Fibroblast of skin of right biceps (primary cell): ENCODE measurements around the gene DCAF10.
"Not testable (repeated sequence)": the region's sequence is repeated elsewhere in the genome, so short reads cannot be mapped to it uniquely, and the experiment has no call there.

Source experiments
- DNase-seq: peaks from one replicate; pipeline ENCODE4 v3.0.0-alpha.2; 2013

Gene DCAF10

GRCh38 chr9:37796232-37796631 lies 4.4 kb upstream of the DCAF10 start:
- DNase-seq: no peak

- DNase-seq: no peak
Measured at GRCh38 chr9:37798677-37799076, 1.9 kb upstream of the DCAF10 start.

GRCh38 chr9:37801287-37801850 lies 772 bp downstream of the DCAF10 start:
- DNase-seq: no peak

GRCh38 chr9:37801959-37802711 lies 1.5 kb downstream of the DCAF10 start:
- DNase-seq: no peak

GRCh38 chr9:37806271-37806670 lies 5.7 kb downstream of the DCAF10 start:
- DNase-seq: no peak

- not testable (repeated sequence) for DNase-seq
Measured at GRCh38 chr9:37809676-37810075, 9.1 kb downstream of the DCAF10 start.

- no peak for DNase-seq
Measured at GRCh38 chr9:37811906-37812476, 11.4 kb downstream of the DCAF10 start.

GRCh38 chr9:37812773-37813379 lies 12.3 kb downstream of the DCAF10 start:
- DNase-seq: no peak

- no peak for DNase-seq
Measured at GRCh38 chr9:37818849-37819248, 18.3 kb downstream of the DCAF10 start.

GRCh38 chr9:37820142-37820541 lies 19.5 kb downstream of the DCAF10 start:
- DNase-seq: no peak

GRCh38 chr9:37825174-37825573 lies 24.6 kb downstream of the DCAF10 start:
- DNase-seq: not testable (repeated sequence)

GRCh38 chr9:37827483-37828165 lies 27.0 kb downstream of the DCAF10 start:
- DNase-seq: no peak

- DNase-seq: no peak
Measured at GRCh38 chr9:37835821-37836220, 35.2 kb downstream of the DCAF10 start.

GRCh38 chr9:37836386-37836785 lies 35.8 kb downstream of the DCAF10 start:
- DNase-seq: no peak

GRCh38 chr9:37839496-37840461 lies 39.2 kb downstream of the DCAF10 start:
- DNase-seq: peak; percentile 8

- DNase-seq: peak; percentile 75
Measured at GRCh38 chr9:37840560-37841194, 40.1 kb downstream of the DCAF10 start.

GRCh38 chr9:37852222-37852621 lies 51.6 kb downstream of the DCAF10 start:
- DNase-seq: no peak

- no peak for DNase-seq
Measured at GRCh38 chr9:37856551-37856950, 56.0 kb downstream of the DCAF10 start.

GRCh38 chr9:37859043-37859442 lies 58.4 kb downstream of the DCAF10 start:
- DNase-seq: no peak

GRCh38 chr9:37862530-37862929 lies 61.9 kb downstream of the DCAF10 start:
- no peak for DNase-seq

- no peak for DNase-seq
Measured at GRCh38 chr9:37870081-37870798, 69.6 kb downstream of the DCAF10 start.
